ENCODE measurements around the gene RASL11B.

The RASL11B gene

GRCh38 chr4:52838729-52839586 is 23.2 kb upstream of the RASL11B start:
- Mint-ChIP-seq H3K4me1 (no peaks in the 10 kb centered on the region), H3K27me3 (peaks cover 25% of the 10 kb centered on the region), H3K9me3 (no peaks in the 10 kb centered on the region), H3K27ac (no peak overlapping the region), H3K4me3 (no peak overlapping the region)
- no peak for DNase-seq
- no peak for ATAC-seq

DNA sequence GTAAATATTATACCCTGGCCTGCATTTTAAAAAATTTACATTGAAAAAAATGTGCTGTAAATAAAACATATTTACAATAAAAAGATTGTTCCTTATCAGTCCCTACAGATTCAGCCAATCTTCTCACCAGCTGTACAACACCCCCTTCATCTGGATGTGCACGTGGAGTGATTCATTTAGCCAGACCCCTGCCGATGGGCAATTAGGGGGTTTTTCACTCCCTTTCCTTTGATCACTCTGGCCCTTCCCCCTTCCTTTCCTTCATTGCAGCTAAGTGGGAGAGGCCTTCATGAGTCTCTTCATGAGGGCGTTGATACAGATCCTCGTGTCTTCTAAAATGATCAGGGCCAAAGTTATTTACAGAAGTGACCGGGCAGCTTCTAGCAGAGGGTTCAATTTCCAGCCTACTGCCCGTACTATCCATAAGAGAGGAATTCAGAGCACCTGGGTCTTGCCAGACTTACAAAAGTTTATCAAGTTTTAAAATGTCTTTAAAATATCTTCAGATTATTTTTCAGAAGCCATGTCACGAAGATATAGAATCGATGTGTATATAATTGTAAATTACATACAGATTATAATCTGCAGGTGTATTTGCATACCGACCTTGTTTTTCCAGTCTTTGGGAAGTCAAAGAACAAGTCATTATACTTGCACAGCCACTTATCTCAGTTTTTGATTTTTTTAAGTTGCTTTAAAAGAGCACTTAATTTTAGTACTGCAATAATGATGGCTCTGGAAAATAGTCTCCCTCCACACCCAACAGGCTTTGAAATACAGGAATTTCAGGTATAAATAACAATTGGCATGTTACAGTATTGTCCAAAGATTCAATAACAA is 21.4 kb upstream of the RASL11B start:
- DNase-seq (no peak), ATAC-seq (no peak)
- Mint-ChIP-seq H3K4me1 (no peaks in the 10 kb centered on the region), H3K9me3 (no peaks in the 10 kb centered on the region), H3K4me3 (no peak overlapping the region), H3K27me3 (peaks cover 27% of the 10 kb centered on the region), H3K27ac (no peak overlapping the region)

- Mint-ChIP-seq H3K27me3 (peaks cover 32% of the 10 kb centered on the region), H3K4me1 (no peaks in the 10 kb centered on the region), H3K4me3 (no peak overlapping the region), H3K27ac (no peak overlapping the region), H3K9me3 (no peaks in the 10 kb centered on the region)
- DNase-seq = no peak
- no peak for ATAC-seq
Observed at GRCh38 chr4:52841682-52842456, 20.2 kb upstream of the RASL11B start.

DNA sequence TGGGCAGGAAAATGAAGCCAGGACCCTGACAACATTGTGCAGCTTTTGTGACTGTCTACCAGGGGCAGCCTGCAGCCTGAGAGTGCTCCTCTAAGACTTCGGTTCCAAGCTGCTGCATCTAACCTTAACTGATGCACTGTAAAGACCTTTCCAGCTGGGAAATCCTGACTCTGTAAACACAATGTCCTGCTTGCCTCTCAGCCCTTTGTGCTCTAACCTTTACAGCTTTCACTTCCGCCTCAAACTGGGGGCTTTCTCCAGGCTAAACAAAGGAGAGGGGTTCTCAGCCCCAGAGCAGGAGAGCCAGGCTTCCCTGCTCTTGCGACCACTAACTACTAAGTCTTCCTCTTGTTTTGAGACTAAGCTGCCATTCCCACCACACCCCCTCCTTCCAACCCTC is 19.3 kb upstream of the RASL11B start:
- DNase-seq = no peak
- peaks cover 23% of the 10 kb centered on the region for H3K27me3 Mint-ChIP-seq
- no peaks in the 10 kb centered on the region for H3K4me1 Mint-ChIP-seq
- no peak for ATAC-seq
- H3K27ac Mint-ChIP-seq = no peak overlapping the region
- H3K4me3 Mint-ChIP-seq = no peak overlapping the region
- no peaks in the 10 kb centered on the region for H3K9me3 Mint-ChIP-seq

DNA sequence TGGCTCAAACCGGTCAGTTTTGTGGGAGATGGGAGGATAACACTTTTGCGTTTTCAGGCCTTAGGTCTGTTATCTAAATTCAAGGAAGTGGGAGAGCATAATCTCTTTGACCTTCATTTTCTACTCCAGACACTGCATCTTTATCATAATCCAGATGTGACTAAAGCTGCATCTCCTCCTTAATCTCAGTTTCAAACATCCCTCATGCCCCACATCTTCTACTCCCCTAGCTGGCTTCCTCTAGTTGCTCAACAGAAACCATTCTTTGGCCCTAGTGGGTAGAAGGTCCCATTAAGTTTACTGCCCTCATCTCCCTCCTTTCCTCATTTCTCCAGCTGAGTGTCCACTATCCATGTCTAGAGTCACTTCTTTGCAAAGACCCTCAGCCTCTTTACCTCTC is 18.8 kb upstream of the RASL11B start:
- peaks cover 18% of the 10 kb centered on the region for H3K27me3 Mint-ChIP-seq
- no peak for DNase-seq
- no peaks in the 10 kb centered on the region for H3K4me1 Mint-ChIP-seq
- ATAC-seq = no peak
- no peak overlapping the region for H3K4me3 Mint-ChIP-seq
- peak overlapping the region in 1 of 2 donors; percentile 37 for H3K27ac Mint-ChIP-seq
- H3K9me3 Mint-ChIP-seq = no peaks in the 10 kb centered on the region

GRCh38 chr4:52843958-52844357 is 18.2 kb upstream of the RASL11B start:
- Mint-ChIP-seq H3K27ac (no peak overlapping the region), H3K9me3 (no peaks in the 10 kb centered on the region), H3K4me1 (no peaks in the 10 kb centered on the region), H3K4me3 (no peak overlapping the region), H3K27me3 (peaks cover 15% of the 10 kb centered on the region)
- DNase-seq = no peak
- no peak for ATAC-seq

- Mint-ChIP-seq H3K27ac (no peak overlapping the region), H3K4me1 (no peaks in the 10 kb centered on the region), H3K9me3 (no peaks in the 10 kb centered on the region), H3K27me3 (peaks cover 15% of the 10 kb centered on the region), H3K4me3 (no peak overlapping the region)
- ATAC-seq (no peak), DNase-seq (no peak)
Observed at GRCh38 chr4:52844596-52844995, 17.5 kb upstream of the RASL11B start.

- Mint-ChIP-seq H3K27ac (no peak overlapping the region), H3K9me3 (no peaks in the 10 kb centered on the region), H3K4me3 (no peak overlapping the region), H3K4me1 (no peaks in the 10 kb centered on the region), H3K27me3 (peaks cover 16% of the 10 kb centered on the region)
- ATAC-seq (no peak), DNase-seq (no peak)
Observed at GRCh38 chr4:52846502-52846901, 15.6 kb upstream of the RASL11B start.

DNA sequence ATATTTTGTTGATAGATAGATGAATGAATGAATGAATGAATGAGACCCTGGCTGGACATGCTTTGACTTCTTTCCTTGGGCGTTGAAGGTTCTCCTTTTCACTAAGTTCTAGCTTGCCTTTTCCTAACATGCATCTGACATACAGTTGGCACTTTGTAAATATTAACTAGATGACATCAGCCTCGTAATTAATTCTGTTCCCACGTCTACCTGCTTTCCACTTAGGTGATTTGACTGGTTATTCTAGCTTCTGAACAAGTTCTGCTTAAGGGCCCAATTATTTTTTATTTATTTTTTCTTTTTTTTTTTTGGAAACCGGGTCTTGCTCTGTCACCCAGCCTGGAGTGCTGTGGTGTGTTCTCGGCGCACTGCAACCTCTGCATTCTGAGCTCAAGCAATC is 13.9 kb upstream of the RASL11B start:
- ATAC-seq (no peak), DNase-seq (no peak)
- H3K9me3 Mint-ChIP-seq = no peaks in the 10 kb centered on the region
- no peak overlapping the region for H3K27ac Mint-ChIP-seq
- no peak overlapping the region for H3K4me3 Mint-ChIP-seq
- H3K4me1 Mint-ChIP-seq = no peaks in the 10 kb centered on the region
- H3K27me3 Mint-ChIP-seq = peaks cover 25% of the 10 kb centered on the region

GRCh38 chr4:52850406-52851124 is 11.6 kb upstream of the RASL11B start:
- Mint-ChIP-seq H3K9me3 (no peaks in the 10 kb centered on the region), H3K27ac (no peak overlapping the region), H3K4me1 (peaks cover 6% of the 10 kb centered on the region), H3K27me3 (peaks cover 18% of the 10 kb centered on the region), H3K4me3 (no peak overlapping the region)
- DNase-seq (no peak), ATAC-seq (no peak)

DNA sequence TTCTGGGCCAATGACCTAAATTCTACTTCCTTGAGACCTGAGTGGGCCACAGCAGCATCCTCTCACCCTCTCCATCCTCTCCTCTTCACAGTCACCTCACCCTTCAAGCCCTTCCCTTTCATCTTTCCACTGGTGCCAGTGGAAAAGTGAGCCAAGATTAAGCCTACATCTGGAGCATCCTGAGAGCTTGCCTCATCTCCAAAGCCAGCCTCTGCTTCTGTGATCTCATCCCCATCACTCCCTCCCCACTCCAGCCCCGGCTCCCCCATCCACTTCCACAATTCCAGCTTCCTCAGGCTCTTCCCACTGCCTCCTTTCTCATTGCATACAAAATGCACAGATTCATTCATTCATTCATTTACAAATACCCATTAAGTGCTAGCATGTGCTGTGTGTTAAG is 10.1 kb upstream of the RASL11B start:
- H3K4me3 Mint-ChIP-seq = no peak overlapping the region
- peaks cover 7% of the 10 kb centered on the region for H3K4me1 Mint-ChIP-seq

DNA sequence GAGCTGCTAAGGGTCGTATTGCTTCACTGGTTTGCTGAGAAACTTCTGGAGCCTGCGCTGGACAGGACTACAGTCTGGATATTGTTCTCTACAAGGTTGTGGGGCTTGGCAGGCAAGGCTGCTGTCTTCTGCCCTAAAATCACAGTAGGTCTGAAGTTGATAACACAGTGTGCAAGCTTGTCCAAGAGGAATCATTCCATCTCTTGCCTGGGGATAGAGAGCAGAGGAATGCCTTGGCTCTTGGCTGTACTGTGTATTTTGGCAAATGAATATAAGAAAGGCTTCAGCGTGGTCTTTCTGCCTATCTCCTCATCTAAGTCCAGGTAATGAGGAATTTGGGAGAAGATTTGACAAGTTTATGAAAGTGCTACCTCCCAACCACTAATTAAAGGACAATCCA is 9.4 kb upstream of the RASL11B start:
- Mint-ChIP-seq H3K27me3 (peaks cover 20% of the 10 kb centered on the region), H3K4me3 (no peak overlapping the region), H3K27ac (no peak overlapping the region), H3K9me3 (peaks cover 3 to 9% of the 10 kb centered on the region in 2 donors), H3K4me1 (peaks cover 7% of the 10 kb centered on the region)
- ATAC-seq = no peak
- DNase-seq = no peak

More for the DNA sequence above, 10.1 kb upstream of the RASL11B start:
- DNase-seq (no peak), ATAC-seq (no peak)
- H3K27me3 Mint-ChIP-seq = peaks cover 17% of the 10 kb centered on the region
- H3K27ac Mint-ChIP-seq = no peak overlapping the region
- peaks cover 0 to 2% of the 10 kb centered on the region in 2 donors for H3K9me3 Mint-ChIP-seq

GRCh38 chr4:52853351-52853750 is 8.8 kb upstream of the RASL11B start:
- H3K4me3 Mint-ChIP-seq = no peak overlapping the region
- peaks cover 20% of the 10 kb centered on the region for H3K27me3 Mint-ChIP-seq
- H3K4me1 Mint-ChIP-seq = peaks cover 7% of the 10 kb centered on the region
- ATAC-seq (no peak), DNase-seq (no peak)
- no peak overlapping the region for H3K27ac Mint-ChIP-seq
- H3K9me3 Mint-ChIP-seq = peaks cover 6 to 15% of the 10 kb centered on the region in 2 donors

DNA sequence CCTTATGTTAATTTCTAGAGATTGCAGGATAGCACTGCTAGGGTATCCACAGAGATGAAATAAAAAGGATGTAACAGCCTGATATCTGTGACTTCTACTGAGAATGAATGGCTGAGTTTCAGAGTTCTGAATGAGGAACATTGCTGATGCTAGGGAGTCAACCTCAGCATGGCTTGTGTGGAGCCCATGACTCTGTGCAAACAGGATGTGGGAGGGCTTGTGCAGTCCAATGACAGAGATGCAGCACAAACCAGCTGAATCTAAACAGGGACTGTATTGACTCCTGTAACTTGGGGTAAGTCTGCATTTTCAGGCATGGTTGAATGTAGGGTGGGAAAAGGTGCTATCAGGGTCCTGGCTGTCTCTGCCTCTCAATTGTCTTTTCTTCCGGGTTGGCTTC is 5.3 kb upstream of the RASL11B start:
- ATAC-seq (peak; percentile 54), DNase-seq (no peak)
- Mint-ChIP-seq H3K27ac (no peak overlapping the region), H3K4me3 (no peak overlapping the region), H3K9me3 (peaks cover 10 to 15% of the 10 kb centered on the region in 2 donors), H3K4me1 (peaks cover 15% of the 10 kb centered on the region), H3K27me3 (peaks cover 48% of the 10 kb centered on the region)

- no peak for ATAC-seq
- H3K4me1 Mint-ChIP-seq = peaks cover 27% of the 10 kb centered on the region
- peaks cover 10 to 15% of the 10 kb centered on the region in 2 donors for H3K9me3 Mint-ChIP-seq
- peaks cover 57% of the 10 kb centered on the region for H3K27me3 Mint-ChIP-seq
- H3K27ac Mint-ChIP-seq = no peak overlapping the region
- no peak overlapping the region for H3K4me3 Mint-ChIP-seq
- DNase-seq = no peak
Observed at GRCh38 chr4:52860361-52860760, 1.8 kb upstream of the RASL11B start.
